DMS53 treated with DMSO at 0.1 percent for 48 hours (cell line): ENCODE results near the gene FAM227B.

Experiments used
- DNase-seq: peaks from one replicate; lab custom pipeline; 2025; ENCODE audit not compliant: unreplicated experiment; lab: John Stamatoyannopoulos, UW

The FAM227B gene

DNA sequence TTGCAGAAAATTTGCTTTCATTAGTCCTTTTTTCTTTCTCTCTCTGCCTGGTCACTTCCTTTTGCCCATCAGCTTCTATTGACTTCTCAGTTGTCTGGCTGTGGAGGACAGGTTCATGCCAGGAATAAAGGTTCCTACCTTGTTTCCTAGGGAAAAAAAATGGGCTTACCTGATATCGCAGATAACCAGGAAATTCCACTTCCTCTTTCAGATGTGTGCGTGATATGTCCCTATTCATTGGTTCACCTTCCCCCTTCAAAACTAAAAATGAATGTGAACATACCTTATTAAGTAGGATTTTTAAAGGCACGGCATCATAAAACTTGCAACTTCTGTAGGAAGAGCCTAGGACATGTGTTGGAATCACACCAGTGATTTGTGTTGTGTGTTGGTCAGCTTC is 317.6 kb downstream of the FAM227B start:
- no peak for DNase-seq

GRCh38 chr15:49301562-49301961 is 319.1 kb downstream of the FAM227B start:
- no peak for DNase-seq

DNA sequence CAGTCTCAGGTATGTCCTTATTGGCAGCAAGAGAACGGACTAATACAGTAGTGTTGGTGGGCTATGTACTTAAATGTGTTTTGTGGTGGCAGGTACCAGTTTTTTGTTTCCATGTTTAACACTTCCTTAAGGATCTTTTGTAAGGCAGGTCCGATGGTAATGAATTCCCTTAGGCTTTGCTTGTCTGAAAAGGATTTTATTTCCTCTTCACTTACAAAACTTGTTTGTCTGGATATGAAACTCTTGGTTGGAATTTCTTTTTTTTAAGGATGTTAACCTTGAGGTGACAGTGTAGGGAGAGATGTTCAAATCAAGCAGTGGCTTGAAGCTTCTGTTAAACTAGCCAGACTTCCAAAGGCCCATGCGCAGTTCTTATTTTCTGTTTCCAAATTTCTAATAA is 319.8 kb downstream of the FAM227B start:
- no peak for DNase-seq

DNA sequence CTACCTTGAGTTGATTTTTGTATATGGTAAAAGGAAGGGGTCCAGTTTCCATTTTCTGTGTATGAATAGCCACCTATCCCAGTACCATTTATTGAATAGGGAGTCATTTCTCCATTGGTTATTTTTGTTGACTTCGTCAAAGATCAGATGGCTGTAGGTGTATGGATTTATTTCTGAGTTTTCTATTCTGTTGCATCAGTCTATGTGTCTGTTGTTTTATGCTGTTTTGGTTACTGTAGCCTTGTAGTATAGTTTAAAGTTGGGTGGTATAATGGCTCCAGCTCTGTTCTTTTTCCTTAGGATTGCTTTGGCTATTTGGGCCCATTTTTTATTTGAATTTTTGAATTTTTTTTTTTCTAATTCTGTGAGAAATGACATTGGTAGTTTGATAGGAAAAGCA is 323.0 kb downstream of the FAM227B start:
- no peak for DNase-seq

DNA sequence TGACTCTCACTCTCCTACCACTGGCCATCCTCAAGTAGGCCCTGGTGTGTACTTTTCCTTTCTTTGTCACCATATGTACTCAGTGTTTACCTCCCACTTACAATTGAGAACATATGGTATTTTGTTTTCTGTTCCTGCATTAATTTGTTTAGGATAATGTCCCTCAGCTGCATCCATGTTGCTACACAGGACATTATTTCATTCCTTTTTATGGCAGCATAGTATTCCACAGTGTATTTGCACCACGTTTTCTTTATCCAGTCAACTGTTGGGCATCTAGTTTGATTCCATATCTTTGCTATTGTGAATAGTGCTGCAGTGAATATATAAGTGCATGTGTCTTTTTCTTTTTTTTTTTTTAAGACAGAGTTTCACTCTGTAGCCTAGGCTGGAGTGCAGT is 324.4 kb downstream of the FAM227B start:
- DNase-seq: no peak

GRCh38 chr15:49293941-49294340 is 326.7 kb downstream of the FAM227B start:
- no peak for DNase-seq

GRCh38 chr15:49290191-49290590 is 330.4 kb downstream of the FAM227B start:
- no peak for DNase-seq

DNA sequence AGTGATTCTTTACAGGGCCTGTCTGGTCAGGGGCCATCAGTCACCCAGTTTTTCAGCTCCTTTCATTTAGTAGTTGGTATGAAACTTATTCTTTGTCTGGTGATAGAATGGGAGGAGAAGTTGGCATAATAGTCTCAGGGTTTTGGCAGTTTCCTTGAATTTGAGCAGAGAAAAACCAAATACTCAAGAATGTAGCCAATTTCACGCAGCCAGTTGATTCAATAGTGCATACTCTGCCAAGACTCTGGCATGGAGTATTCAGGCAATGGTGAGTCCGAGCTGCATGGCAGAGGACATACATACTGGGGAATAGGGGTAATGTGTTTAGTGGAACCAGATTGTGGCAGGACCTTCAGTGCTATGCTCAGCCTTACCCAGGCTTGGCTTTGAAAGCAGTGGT is 332.2 kb downstream of the FAM227B start:
- DNase-seq: no peak

DNA sequence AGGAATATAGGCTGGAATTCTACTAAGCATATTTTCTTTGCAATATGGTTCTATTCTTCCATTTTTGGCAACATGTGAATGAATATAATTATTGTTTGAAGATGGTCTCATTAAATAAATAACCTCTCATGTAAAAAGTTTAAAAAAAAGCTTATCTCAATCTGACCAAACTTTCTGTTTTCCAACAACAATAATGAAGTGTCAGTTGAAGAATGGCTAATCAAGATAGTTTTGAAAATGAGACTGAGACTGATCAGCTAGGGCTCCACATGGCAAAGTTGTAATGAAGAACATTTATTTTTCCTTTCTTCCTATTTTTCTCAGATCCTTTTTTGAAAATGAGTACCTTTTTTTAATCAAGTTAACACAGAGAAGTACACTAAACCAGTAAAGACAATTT is 333.1 kb downstream of the FAM227B start:
- DNase-seq: no peak

DNA sequence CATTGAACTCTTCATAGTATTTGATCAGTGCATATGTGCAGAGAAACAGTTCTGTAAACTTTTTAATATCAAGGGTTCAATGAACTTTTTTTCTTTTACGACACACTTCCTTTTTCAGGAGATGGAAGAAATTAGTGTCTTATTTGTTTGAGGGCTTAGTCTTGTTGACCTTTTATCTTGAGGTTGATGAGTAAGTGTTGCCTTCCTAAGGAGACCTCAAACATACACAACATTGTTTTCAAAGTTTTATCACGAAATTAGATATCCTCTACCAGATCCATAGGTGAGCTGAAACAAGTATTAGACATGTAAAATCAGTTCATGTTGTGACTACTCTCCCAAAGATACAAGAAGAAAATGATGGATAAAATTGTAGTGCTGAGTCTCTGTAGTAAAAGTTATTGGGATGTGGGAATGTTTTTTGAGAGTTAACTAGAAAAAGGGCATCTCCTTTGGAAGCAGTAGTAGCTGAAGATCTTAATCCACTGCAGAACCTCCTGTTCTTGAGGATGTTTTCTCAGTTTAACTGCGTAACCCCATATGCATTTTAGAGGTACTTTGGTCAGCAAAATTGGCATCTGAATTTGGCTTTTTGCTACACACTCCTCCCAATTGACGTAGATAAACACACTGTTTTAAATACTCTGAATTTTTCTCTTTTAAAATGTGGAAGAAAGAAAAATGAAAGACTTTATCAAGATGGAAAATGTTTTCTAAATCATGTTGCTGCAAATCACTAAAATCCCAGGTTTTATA is 333.8 kb downstream of the FAM227B start:
- peak; percentile 16 for DNase-seq

DNA sequence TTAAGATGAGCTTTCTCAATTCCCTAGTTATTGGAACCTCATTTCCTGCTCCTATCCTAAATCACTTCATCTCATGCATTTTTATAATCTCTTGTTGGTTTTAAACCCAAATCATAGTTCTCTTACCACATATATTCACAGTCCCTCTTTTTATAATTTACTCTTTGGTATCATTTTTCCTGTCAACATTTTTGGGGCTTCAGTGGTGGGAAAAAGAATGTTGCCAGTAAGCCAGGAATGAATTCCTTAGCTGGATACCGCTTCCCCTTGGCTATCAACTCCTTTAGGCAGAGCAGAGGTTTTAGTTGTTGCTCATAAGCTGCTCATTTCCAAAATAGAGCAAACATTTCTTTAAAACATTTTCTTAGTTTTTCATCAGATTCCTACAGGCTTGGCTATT is 338.3 kb downstream of the FAM227B start:
- DNase-seq: no peak

DNA sequence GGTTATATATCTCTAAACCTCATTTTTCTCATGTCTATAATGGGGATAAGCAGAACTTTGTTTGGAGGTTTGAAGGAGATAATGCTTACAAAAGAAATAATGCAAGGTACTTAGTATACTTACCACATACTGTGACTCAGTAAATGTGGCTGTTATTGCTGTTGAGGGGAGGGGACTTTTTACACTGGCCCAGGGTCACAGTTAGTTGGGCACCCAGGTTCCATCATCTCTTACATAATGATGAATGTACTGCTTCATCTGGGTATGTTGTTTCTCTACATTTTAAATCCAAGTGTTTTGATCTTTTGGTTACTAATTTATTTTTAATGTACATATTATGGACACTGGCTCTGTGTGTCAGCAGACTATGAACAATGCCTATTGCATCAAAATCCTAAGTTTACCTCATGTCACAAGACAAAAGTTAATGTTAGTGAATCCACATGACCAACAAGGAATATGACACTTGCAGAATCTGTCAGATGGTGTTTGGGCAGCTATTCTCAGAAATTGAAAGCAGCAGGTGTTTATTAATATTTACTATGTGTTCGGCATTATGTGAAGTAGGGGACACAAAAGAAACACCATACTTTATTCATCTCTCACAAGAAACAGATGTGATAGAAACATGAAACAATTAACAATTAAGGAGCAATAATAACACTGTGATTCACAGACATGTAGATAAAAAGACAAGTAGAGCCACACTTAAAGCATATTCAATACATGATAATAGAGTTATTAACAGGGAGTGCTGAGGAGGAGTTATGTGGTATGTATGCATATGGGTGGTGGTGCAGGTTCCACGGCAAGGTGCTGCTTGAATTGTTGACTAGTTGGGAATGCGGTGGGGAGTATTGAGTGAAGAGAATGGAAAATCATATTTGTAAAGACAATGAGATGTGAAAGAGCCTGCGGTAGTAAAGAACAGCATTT is 340.8 kb downstream of the FAM227B start:
- no peak for DNase-seq

DNA sequence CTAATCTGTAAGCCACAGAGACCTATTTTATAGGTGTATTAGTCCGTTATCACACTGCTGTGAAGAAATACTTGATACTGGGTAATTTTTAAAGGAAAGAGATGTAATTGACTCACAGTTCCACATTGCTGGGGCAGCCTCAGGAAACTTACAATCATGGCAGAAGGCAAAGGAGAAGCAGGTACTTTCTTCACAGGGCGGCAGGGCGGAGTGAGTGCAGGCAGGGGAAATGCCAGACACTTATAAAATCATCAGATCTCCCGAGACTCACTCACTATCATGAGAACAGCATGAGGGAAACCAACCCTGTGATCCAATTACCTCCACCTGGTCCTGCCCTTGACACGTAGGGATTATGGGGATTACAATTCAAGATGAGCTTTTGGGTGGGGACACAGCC is 341.9 kb downstream of the FAM227B start:
- no peak for DNase-seq
